Measurements from ENCODE around the gene CCDC68.

The CCDC68 gene

GRCh38 chr18:54873884-54874255 lies 85.4 kb downstream of the CCDC68 start:
- H3K4me3 ChIP-seq (ENCODE audit: low read depth, low read length), result no peak overlapping the region
- no peak for TF ChIP-seq CTCF (IDR thresholded peaks at IDR 0.05; ENCODE audit: low read depth, low read length, missing control alignments)
- no peak for DNase-seq (ENCODE audit: low read depth)

GRCh38 chr18:54872681-54873080 lies 86.6 kb downstream of the CCDC68 start:
- no peak overlapping the region for H3K4me3 ChIP-seq (ENCODE audit: low read depth, low read length)
- TF ChIP-seq CTCF (IDR thresholded peaks at IDR 0.05; ENCODE audit: low read depth, low read length, missing control alignments), result no peak
- DNase-seq (ENCODE audit: low read depth), result no peak

GRCh38 chr18:54871231-54871630 lies 88.0 kb downstream of the CCDC68 start:
- H3K4me3 ChIP-seq (ENCODE audit: low read depth, low read length), result no peak overlapping the region
- TF ChIP-seq CTCF (IDR thresholded peaks at IDR 0.05; ENCODE audit: low read depth, low read length, missing control alignments), result no peak
- no peak for DNase-seq (ENCODE audit: low read depth)

GRCh38 chr18:54867131-54867530 lies 92.1 kb downstream of the CCDC68 start:
- no peak for TF ChIP-seq CTCF (IDR thresholded peaks at IDR 0.05; ENCODE audit: low read depth, low read length, missing control alignments)
- H3K4me3 ChIP-seq (ENCODE audit: low read depth, low read length), result no peak overlapping the region
- DNase-seq (ENCODE audit: low read depth), result no peak

GRCh38 chr18:54860941-54861340 lies 98.3 kb downstream of the CCDC68 start:
- no peak overlapping the region for H3K4me3 ChIP-seq (ENCODE audit: low read depth, low read length)
- DNase-seq (ENCODE audit: low read depth), result no peak
- no peak for TF ChIP-seq CTCF (IDR thresholded peaks at IDR 0.05; ENCODE audit: low read depth, low read length, missing control alignments)

GRCh38 chr18:54859667-54860421 lies 99.4 kb downstream of the CCDC68 start:
- no peak for DNase-seq (ENCODE audit: low read depth)
- no peak for TF ChIP-seq CTCF (IDR thresholded peaks at IDR 0.05; ENCODE audit: low read depth, low read length, missing control alignments)
- H3K4me3 ChIP-seq (ENCODE audit: low read depth, low read length), result no peak overlapping the region

GRCh38 chr18:54857499-54857898 lies 101.8 kb downstream of the CCDC68 start:
- TF ChIP-seq CTCF (IDR thresholded peaks at IDR 0.05; ENCODE audit: low read depth, low read length, missing control alignments), result no peak
- DNase-seq (ENCODE audit: low read depth), result no peak
- no peak overlapping the region for H3K4me3 ChIP-seq (ENCODE audit: low read depth, low read length)

Data from GM12864 (cell line).